Osteoblast (primary cell): ENCODE data around the gene TSPAN17. TPM values are rescaled to one million over a fixed set of nuclear protein-coding genes. Genes with fewer than 3 reads are reported as not detected.

Source experiments
- DNase-seq: peaks from one replicate; pipeline ENCODE4 v3.0.0; 2011; ENCODE audit warnings: low spot score, mixed read lengths; ENCODE audit not compliant: insufficient read length; ENCODE audit errors: missing footprints
- H2AFZ ChIP-seq: 2 replicates; pipeline ENCODE4 v1.6.0; 2011; ENCODE audit warnings: mild to moderate bottlenecking, low read length
- H3K27ac ChIP-seq: 2 replicates; pipeline ENCODE4 v1.5.1; 2011; ENCODE audit warnings: mild to moderate bottlenecking, low read depth, low read length, moderate library complexity
- H3K27me3 ChIP-seq: 2 replicates; pipeline ENCODE4 v1.6.0; 2012; ENCODE audit warnings: mild to moderate bottlenecking, control low read depth, inconsistent platforms, low read length, moderate library complexity; ENCODE audit not compliant: insufficient read depth
- H3K36me3 ChIP-seq: 2 replicates; pipeline ENCODE4 v1.5.1; 2011; ENCODE audit warnings: mild to moderate bottlenecking, low read length, control low read depth, moderate library complexity; ENCODE audit not compliant: insufficient read depth
- H3K4me1 ChIP-seq: 2 replicates; pipeline ENCODE4 v1.5.1; 2011; ENCODE audit warnings: mild to moderate bottlenecking, low read length, control low read depth, moderate library complexity; ENCODE audit not compliant: insufficient read depth
- H3K4me2 ChIP-seq: 2 replicates; pipeline ENCODE4 v1.6.0; 2011; ENCODE audit warnings: mild to moderate bottlenecking, low read length; ENCODE audit not compliant: insufficient read depth
- H3K4me3 ChIP-seq: fragments of 200-600 bp; sonication (generic); 3 replicates; pipeline ENCODE4 v1.5.1; 2012; ENCODE audit warnings: mild to moderate bottlenecking, low read length, inconsistent platforms; ENCODE audit not compliant: insufficient read depth
- H3K79me2 ChIP-seq: 2 replicates; pipeline ENCODE4 v1.6.0; 2012; ENCODE audit warnings: mild to moderate bottlenecking, low read length, control low read depth, inconsistent platforms; ENCODE audit not compliant: insufficient read depth
- H3K9me3 ChIP-seq: 2 replicates; pipeline ENCODE4 v1.5.1; 2011; ENCODE audit warnings: low read depth, low read length, control low read depth
- H4K20me1 ChIP-seq: 2 replicates; pipeline ENCODE4 v1.6.0; 2012; ENCODE audit warnings: mild to moderate bottlenecking, low read length, control low read depth; ENCODE audit not compliant: insufficient read depth
- total RNA-seq: library from RNA; depleted of rRNA; stranded (reverse); fragments of >200 nt; gene quantifications from 2 replicates; pipeline ENCODE4 v1.2.3, GENCODE V29; 2012
- TF ChIP-seq, protein P1 (sequence below): IDR thresholded peaks from 2 replicates; pipeline ENCODE4 v1.5.1; 2011; ENCODE audit warnings: mild to moderate bottlenecking, low read depth, low read length, moderate library complexity; ENCODE audit errors: extremely low read depth

The TSPAN17 gene
- total RNA-seq, 1 donor = 26.1 TPM

DNA sequence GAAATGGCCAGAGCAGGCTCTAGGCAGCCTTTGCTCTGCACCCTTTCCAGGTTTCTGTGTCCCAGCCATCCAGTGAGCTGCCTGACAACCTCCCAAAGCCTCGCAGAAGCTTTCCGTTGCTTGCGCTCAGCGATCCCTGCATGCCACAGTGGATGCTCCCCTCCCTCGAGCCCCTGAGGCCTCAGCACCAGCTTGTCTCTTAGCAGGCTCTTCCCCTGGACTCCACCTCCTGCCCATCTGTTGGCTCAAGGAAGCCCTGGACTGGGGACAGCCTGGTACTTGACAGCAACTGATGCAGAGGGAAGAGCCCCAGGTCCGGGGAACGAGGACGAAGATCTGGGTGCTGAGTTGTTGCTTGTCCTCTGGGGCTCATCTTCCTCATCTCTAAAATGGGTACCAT lies 23.2 kb downstream of the TSPAN17 start:
- TF ChIP-seq, protein P1, sequence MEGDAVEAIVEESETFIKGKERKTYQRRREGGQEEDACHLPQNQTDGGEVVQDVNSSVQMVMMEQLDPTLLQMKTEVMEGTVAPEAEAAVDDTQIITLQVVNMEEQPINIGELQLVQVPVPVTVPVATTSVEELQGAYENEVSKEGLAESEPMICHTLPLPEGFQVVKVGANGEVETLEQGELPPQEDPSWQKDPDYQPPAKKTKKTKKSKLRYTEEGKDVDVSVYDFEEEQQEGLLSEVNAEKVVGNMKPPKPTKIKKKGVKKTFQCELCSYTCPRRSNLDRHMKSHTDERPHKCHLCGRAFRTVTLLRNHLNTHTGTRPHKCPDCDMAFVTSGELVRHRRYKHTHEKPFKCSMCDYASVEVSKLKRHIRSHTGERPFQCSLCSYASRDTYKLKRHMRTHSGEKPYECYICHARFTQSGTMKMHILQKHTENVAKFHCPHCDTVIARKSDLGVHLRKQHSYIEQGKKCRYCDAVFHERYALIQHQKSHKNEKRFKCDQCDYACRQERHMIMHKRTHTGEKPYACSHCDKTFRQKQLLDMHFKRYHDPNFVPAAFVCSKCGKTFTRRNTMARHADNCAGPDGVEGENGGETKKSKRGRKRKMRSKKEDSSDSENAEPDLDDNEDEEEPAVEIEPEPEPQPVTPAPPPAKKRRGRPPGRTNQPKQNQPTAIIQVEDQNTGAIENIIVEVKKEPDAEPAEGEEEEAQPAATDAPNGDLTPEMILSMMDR = no peak
- no peak overlapping the region for H3K4me2 ChIP-seq
- H4K20me1 ChIP-seq = no peaks in the 10 kb centered on the region
- H3K9me3 ChIP-seq = no peaks in the 10 kb centered on the region
- no peak overlapping the region for H3K27ac ChIP-seq
- H3K4me1 ChIP-seq = no peaks in the 10 kb centered on the region
- H3K4me3 ChIP-seq = no peak overlapping the region
- H3K27me3 ChIP-seq = peaks cover 53% of the 10 kb centered on the region
- H3K79me2 ChIP-seq = no peaks in the 10 kb centered on the region
- no peak overlapping the region for H2AFZ ChIP-seq
- H3K36me3 ChIP-seq = no peaks in the 10 kb centered on the region
- peak; percentile 48 for DNase-seq

DNA sequence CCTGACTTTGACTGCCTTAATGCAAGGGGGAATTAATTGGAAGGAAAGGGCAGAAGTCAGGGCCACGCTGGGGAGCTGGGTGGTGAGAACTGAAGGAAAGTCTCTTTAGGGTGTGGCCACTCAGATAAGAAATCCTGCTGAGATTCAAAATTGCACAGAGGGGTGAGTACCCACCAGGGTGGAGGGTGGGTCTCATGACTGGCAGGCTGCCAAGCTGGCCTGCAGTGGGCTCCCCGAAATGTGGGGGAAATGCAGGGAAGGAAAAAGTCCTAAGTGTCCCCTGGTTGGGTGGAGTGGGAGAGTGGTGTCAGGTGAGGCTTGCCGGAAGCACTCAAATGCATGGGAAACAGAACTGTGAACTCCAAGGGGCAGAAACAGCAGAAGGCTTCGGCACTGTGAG lies 24.1 kb downstream of the TSPAN17 start:
- no peak overlapping the region for H3K27ac ChIP-seq
- H3K79me2 ChIP-seq = no peaks in the 10 kb centered on the region
- no peaks in the 10 kb centered on the region for H4K20me1 ChIP-seq
- H2AFZ ChIP-seq = no peak overlapping the region
- H3K9me3 ChIP-seq = no peaks in the 10 kb centered on the region
- TF ChIP-seq, protein P1 = no peak
- DNase-seq = peak; percentile 43
- peaks cover 6% of the 10 kb centered on the region for H3K4me1 ChIP-seq
- no peak overlapping the region for H3K4me3 ChIP-seq
- H3K4me2 ChIP-seq = no peak overlapping the region
- no peaks in the 10 kb centered on the region for H3K36me3 ChIP-seq
- peaks cover 50% of the 10 kb centered on the region for H3K27me3 ChIP-seq

DNA sequence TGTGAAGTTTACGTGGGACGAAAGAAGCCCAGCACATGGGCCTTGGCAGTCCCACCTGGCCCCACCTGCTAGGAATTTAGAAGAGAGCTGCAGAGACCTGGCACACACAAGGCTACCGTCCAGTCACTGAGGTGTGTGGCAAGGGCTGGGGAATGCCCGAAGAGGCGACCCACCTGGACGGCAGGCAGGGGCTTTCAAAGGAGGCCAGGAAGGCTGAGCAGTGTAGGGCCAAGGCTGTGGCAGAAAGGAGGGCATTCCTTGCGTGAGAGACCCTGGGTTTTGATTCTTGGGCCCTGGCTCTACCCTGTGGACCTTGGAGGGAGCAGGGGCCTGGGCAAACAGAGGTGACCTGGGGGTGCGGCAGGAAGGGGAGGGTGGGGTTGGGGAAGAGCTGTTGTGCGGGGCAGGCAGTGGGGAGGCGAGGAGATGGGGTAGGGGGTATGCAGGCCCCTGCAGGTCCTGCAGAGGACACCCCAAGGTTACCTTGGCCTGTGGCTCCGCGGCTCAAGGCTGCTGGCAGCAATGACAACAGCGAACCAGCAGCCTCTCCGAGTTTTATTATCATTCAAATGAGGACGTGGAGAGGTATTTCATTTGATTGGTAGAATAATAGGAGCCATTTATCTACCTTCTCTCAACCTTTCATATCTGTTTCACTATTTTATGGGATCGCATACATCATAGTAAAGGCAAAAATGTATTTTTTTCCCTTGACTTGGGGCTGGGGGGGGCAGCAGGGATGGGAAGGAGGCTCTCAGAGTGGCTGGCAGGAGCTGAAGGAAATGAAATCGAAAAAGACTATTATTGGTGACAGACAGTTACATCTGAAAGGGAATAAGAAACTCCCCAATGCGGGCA lies 24.8 kb downstream of the TSPAN17 start:
- no peak overlapping the region for H2AFZ ChIP-seq
- H3K27ac ChIP-seq = no peak overlapping the region
- no peak overlapping the region for H3K4me2 ChIP-seq
- no peaks in the 10 kb centered on the region for H3K36me3 ChIP-seq
- H3K79me2 ChIP-seq = no peaks in the 10 kb centered on the region
- no peaks in the 10 kb centered on the region for H3K9me3 ChIP-seq
- H3K4me1 ChIP-seq = peaks cover 10% of the 10 kb centered on the region
- DNase-seq = peak; percentile 60
- H3K27me3 ChIP-seq = peaks cover 49% of the 10 kb centered on the region
- H4K20me1 ChIP-seq = no peaks in the 10 kb centered on the region
- H3K4me3 ChIP-seq = no peak overlapping the region
- TF ChIP-seq, protein P1 = no peak
